GOT3 (cell line): ENCODE measurements around the gene EFHD1.
"Not testable (repeated sequence)": the region's sequence is repeated elsewhere in the genome, so short reads cannot be mapped to it uniquely, and the experiment has no call there.

Experiments
- DNase-seq: peaks from one replicate; lab custom pipeline; 2025; ENCODE audit warnings: mixed read lengths; lab: John Stamatoyannopoulos, UW

The EFHD1 gene

DNA sequence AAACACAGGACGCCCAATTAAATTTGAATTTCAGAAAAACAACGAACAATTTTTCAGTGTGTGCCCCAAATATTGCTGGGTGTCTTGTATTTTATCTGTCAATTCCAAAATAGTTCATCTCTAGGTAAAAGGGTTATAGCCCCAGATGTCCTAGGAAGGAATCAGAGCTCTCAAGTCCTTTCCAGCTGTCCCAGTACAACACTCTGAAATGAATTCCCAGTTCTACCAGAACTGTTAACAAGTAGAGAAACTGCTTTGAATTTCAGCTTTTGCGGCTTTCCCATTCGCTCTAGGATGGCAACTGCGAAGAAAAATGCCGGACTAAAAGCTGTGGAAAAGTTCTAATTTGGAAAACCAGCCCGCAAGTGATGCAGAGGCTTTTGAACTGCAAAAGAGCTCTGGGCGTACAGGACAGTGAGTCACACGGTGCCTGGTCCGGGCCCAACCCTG lies 63.2 kb downstream of the EFHD1 start:
- DNase-seq, result no peak

DNA sequence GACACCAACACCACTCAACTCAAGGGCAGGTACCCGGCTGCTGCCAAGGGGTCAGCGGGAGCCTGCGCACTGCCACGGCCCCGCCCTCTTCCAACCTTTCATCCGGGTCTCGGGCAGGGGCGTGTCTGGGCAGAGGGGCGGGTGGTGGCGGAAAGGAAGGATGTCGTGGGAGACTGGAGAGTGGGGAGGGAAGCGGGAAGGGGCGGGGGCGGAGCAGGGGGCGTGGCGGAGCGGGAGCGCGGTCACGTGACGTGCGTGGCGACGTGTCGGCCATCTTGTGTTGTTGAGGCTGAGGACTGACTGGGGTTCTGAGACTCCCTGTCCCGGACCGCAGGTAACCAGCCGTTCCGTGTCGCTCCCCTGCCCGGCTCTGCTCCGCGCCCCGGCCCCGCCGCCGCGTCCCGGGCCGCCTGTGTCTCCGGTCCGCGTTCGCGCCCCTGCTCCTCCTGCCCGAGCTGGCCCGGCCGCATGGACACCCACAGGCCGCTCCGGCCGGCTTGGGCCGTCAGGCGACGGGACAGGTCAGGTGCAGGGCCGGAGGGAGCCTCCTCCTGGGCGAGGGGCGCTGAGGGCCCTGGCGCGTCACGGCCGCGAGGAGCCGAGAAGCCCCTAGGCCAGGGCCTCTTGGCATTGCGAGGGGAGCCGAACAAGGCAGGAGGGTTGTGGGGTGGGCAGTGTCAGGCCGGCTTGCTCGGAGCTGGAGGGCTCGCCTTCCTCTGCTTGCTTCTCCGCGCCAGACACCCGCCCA lies 63.8 kb downstream of the EFHD1 start, which contains the start of gene GIGYF2:
Gene GIGYF2 (plus strand): TSS at position 273 of the 748 bp plus-strand sequence. CDS start 37,867 bp downstream, outside the sequence.
- DNase-seq, result peak; percentile 94

DNA sequence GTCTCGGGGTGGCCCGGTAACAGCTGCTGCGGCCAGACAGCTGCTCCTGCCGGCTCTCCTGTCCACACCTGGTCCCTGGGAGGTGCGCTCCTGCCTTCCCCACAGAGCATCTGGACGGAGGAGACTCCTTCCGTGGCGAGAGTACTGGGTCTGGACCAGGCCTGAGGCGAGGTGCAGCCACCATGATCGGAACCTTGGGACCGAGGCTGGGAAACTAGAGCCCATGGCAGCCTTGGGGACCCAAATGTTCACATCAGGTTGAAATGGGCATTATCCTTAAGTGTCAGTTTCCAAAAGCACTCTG lies 64.4 kb downstream of the EFHD1 start:
- no peak for DNase-seq

DNA sequence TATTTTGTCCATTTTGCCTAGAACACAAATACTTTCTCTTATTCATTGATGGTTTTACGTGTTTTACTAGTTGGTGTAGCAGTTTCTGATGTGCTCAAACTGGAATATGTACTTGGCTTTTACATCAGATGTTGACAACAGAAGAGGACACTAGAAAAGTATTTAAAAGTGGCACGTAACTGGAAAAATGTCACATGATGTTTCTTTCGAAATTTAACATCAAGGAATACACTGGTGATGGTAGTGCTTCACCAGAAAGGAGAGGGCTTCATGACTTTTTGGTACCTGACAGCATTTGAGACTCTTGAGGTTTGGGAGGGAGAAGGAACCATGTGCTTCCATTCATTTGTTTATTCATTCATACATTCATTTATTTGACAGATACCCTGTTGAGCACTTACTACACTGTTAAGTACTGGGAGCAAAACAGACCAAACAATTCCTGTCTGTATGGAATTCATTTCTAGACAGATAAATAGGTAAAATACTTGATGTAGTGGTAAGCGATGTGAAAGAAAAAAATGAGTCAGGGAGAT lies 65.2 kb downstream of the EFHD1 start:
- DNase-seq, result no peak

DNA sequence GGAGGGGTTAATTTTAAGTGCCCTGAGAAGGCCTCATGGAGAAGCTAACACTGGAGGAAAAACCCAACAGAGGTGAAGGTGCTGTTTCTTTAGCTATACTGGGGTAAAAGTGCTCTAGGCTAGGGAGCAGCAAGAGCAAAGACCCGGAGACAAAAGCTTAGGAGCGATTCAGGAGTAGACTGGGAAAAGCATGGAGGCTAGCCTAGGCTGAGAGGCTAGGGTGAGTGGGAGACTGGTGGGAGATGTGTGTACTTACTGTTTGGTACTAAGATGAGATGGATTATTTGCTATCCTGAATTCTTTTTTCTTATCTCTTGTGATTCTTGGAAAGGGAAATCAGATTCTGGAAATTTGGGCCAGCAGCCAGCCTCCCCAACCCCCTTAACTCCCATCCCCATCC lies 65.7 kb downstream of the EFHD1 start:
- no peak for DNase-seq

DNA sequence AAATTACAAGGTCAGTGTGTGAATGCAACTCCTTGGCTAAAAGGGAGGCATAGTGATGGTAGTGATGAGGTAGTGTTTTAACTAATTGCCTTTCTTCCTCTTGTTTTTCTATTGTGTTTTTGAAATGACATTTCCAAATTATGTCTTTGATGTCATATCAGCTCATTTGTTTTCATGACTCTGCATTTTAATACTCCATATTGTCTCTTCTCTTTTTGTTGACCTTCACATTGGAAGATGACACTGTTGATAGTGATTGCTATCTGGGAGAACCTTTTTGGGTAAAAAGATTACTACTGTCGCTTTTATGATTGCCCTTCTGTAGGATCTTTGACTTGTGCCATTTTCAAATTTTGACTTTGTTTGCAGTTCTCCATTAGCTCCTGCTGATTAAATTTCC lies 66.8 kb downstream of the EFHD1 start:
- DNase-seq, result no peak

DNA sequence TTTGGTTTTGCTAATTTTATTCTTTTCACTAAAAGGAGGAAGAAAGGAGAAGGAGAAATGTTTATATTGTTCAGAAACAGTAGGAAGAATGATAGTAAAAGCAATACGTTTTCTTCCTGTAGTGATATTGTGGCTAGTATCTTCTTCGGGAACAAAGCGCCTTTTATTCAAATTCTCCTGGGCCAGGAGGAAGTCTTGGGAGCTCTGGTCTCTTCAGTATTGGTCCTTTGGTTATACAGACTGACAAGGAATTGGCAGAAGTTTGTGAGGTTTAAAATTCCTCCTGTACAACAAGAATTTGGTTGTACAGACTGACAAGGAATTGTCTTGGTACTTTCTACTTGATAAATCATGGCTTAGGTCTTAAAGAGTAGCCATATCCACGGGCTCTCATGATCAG lies 73.7 kb downstream of the EFHD1 start:
- DNase-seq, result no peak

DNA sequence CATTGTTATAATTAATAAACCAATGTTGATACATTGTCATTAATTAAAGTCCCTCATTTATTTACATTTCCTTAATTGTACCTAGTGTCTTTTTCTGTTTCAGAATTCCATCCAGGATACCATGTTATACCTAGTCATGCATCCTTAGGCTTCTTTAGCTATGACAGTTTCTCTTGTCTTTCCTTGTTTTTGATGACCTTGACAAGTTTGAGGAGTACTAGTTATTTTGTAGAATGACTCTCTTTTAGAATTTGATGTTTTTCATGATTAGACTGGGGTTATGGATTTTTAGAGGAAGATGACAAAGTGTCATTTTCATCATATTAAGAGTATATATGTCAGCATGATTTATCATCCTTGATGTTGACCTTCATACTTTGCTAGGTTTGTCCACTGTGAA lies 80.1 kb downstream of the EFHD1 start:
- DNase-seq, result no peak

DNA sequence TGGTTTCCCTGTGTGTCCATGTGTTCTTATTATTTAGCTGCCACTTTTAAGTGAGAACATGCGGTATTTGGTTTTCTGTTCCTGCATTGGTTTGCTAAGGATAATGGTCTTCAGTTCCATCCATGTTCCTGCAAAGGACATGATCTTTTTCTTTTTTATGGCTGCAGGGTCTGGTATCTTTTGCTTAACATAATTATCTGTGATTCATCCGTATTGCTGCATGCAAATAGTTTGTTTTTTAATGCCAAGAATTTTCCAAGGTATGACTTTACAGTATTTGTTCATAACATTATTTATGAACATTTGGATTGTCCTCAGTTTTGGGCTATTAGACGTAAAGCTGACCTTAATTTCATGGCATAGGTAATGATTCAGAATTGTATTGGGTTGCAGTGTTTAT lies 81.6 kb downstream of the EFHD1 start:
- no peak for DNase-seq

DNA sequence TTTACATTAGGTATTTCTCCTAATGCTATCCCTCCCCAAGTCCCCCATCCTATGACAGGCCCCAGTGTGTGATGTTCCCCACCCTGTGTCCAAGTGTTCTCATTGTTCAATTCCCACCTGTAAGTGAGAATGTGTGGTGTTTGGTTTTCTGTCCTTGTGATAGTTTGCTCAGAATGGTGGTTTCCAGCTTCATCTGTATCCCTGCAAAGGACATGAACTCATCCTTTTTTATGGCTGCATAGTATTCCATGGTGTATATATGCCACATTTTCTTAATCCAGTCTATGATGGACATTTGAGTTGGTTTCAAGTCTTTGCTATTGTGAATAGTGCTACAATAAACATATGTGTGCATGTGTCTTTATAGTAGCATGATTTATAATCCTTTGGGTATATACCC lies 86.7 kb downstream of the EFHD1 start:
- not testable (repeated sequence) for DNase-seq

DNA sequence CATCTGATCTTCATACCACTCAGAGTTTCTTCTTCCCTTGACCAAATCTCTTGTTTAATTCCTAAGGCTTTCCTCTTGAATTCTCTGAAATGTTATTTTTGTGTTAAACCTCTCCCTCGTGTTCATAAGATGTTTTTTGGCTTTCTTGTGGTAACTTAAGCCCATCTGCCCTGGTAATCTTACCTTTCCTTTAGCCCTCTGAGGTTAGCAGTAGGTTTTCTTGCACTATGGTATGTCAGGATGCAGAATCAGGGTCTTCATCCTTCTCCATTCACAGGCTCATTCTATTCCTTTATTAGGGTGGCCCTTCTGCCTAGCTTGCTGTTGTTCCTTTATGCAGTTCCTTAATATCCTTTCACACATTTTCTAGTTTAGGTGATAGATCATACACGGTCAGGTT lies 87.9 kb downstream of the EFHD1 start:
- no peak for DNase-seq

DNA sequence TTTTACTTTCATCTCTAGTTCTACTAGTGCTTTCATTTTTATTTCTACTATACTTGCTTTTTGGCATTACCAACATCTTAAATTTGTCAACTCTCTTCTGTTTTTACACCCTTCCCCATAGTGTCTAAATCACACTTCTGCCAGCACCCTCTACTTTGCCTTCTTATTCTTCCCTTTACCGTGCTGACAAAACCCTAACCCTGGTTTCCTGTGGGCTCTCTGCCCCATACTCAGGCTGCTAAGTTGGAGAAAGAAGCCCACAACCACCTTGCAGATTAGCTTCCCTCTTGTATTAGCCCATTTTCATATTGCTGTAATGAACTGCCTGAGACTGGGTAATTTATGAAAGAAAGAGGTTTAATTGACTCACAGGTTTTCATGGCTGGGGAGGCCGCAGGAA lies 88.5 kb downstream of the EFHD1 start:
- no peak for DNase-seq

DNA sequence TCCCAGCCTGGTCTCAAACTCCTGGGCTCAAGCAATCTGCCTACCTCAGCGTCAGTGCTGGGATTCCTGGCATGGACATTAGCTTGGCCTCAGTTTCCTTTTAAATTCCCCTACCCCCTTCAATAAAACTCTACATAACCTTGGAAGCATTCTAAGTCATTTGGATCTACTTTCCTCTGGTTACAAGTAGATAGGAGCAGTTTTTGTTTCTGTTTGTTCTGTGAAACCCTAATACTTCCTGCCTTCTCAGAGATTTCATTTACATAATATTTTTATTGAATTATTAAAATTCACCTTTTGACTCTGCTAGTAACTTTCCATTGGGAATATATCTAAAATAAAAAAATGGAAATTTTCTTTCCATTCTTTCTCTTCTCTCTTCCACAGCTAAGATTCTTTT lies 89.6 kb downstream of the EFHD1 start:
- DNase-seq, result no peak

DNA sequence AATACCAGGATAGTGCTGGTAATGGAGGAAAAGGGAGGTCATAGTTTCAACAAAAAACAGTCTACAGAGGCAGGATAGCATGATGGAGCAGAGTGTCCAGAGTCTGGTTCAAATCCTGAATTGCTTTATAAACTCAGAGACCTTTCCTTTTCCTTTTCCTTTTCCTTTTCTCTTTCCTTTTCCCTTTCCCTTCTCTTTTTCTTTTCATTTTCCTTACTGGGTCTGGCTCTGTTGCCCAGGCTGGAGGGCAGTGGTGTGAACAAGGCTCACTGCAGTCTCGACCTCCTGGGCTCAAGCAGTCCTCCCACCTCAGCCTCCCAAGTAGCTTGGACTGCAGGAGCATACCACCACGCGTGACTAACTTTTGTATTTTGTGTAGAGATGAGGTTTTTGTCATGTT lies 95.4 kb downstream of the EFHD1 start:
- DNase-seq, result no peak

DNA sequence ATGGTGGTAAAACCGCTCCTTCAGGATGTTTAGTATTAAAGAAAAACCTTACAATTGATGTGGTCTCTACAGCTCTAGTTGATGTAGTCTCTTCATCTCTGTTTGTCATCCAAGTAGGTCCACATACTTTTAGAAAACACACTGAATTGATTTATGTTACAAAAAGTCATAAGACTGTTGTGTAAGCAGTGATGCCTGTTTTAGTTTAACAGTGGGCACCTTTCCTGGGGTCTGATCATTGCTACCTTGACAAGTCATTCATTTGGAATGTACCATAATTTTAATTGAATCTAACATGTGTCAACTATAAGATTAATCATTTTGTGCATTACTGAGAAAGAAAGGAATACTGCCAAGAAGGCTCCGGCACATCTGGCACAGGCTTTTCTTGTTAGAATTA lies 98.1 kb downstream of the EFHD1 start:
- no peak for DNase-seq
